Measurements from ENCODE around the gene CLEC2L.

The CLEC2L gene

GRCh38 chr7:139589474-139589873 is 66.0 kb downstream of the CLEC2L start:
- TF ChIP-seq EZH2 (IDR thresholded peaks at IDR 0.05; ENCODE audit: borderline replicate concordance, low read depth, low read length, severe bottlenecking) (no peak), CTCF (IDR thresholded peaks at IDR 0.05; ENCODE audit: borderline replicate concordance, extremely low read depth, low read length, poor library complexity, severe bottlenecking) (no peak)
- DNase-seq, result no peak
- peaks cover 3% of the 10 kb centered on the region; the same call in 1 of the 2 replicates for H3K36me3 ChIP-seq (ENCODE audit: insufficient read depth, low read length)

GRCh38 chr7:139591550-139592195 is 68.2 kb downstream of the CLEC2L start:
- no peak overlapping the region for H3K4me2 ChIP-seq (ENCODE audit: insufficient read depth, low read length)
- no peak overlapping the region for H3K4me3 ChIP-seq (ENCODE audit: low read depth in 1 of 2, low read length in 2 of 2)
- no peaks in the 10 kb centered on the region for H3K79me2 ChIP-seq (ENCODE audit: insufficient read depth, low read length)
- no peak overlapping the region for H3K9ac ChIP-seq (ENCODE audit: low read depth, low read length)
- no peaks in the 10 kb centered on the region for H3K4me1 ChIP-seq (ENCODE audit: insufficient read depth, low read length)
- no peak for ATAC-seq (ENCODE audit: insufficient read depth, low read depth)
- no peaks in the 10 kb centered on the region for H3K27me3 ChIP-seq (ENCODE audit: insufficient read depth, low read length, poor library complexity)
- H3K27ac ChIP-seq (ENCODE audit: low read length), result no peak overlapping the region
- H4K20me1 ChIP-seq (ENCODE audit: insufficient read depth, low read length), result no peaks in the 10 kb centered on the region
- peaks cover 16% of the 10 kb centered on the region for H3K36me3 ChIP-seq (ENCODE audit: insufficient read depth, low read length)
- DNase-seq, result no peak
- H3K9me3 ChIP-seq (ENCODE audit: insufficient read depth, low read length, severe bottlenecking), result no peaks in the 10 kb centered on the region
- TF ChIP-seq CTCF (IDR thresholded peaks at IDR 0.05; ENCODE audit: borderline replicate concordance, extremely low read depth, low read length, poor library complexity, severe bottlenecking), result no peak
- TF ChIP-seq EZH2 (IDR thresholded peaks at IDR 0.05; ENCODE audit: borderline replicate concordance, low read depth, low read length, severe bottlenecking), result no peak
- no peak overlapping the region for H2AFZ ChIP-seq (ENCODE audit: low read depth, low read length)

More at GRCh38 chr7:139589474-139589873, 66.0 kb downstream of the CLEC2L start:
- no peak overlapping the region for H3K4me2 ChIP-seq (ENCODE audit: insufficient read depth, low read length)
- H3K27me3 ChIP-seq (ENCODE audit: insufficient read depth, low read length, poor library complexity), result no peaks in the 10 kb centered on the region
- no peaks in the 10 kb centered on the region for H4K20me1 ChIP-seq (ENCODE audit: insufficient read depth, low read length)
- no peak overlapping the region for H3K27ac ChIP-seq (ENCODE audit: low read length)
- H2AFZ ChIP-seq (ENCODE audit: low read depth, low read length), result no peak overlapping the region
- ATAC-seq (ENCODE audit: insufficient read depth, low read depth), result no peak
- H3K79me2 ChIP-seq (ENCODE audit: insufficient read depth, low read length), result no peaks in the 10 kb centered on the region
- no peak overlapping the region for H3K4me3 ChIP-seq (ENCODE audit: low read depth in 1 of 2, low read length in 2 of 2)
- no peak overlapping the region for H3K9ac ChIP-seq (ENCODE audit: low read depth, low read length)
- H3K4me1 ChIP-seq (ENCODE audit: insufficient read depth, low read length), result no peaks in the 10 kb centered on the region
- no peaks in the 10 kb centered on the region for H3K9me3 ChIP-seq (ENCODE audit: insufficient read depth, low read length, severe bottlenecking)

GRCh38 chr7:139592801-139593461 is 69.4 kb downstream of the CLEC2L start:
- Histone ChIP-seq H3K27ac (ENCODE audit: low read length) (no peak overlapping the region), H3K36me3 (ENCODE audit: insufficient read depth, low read length) (peaks cover 19% of the 10 kb centered on the region), H3K27me3 (ENCODE audit: insufficient read depth, low read length, poor library complexity) (no peaks in the 10 kb centered on the region), H3K9me3 (ENCODE audit: insufficient read depth, low read length, severe bottlenecking) (no peaks in the 10 kb centered on the region), H3K9ac (ENCODE audit: low read depth, low read length) (no peak overlapping the region), H2AFZ (ENCODE audit: low read depth, low read length) (no peak overlapping the region), H3K4me1 (ENCODE audit: insufficient read depth, low read length) (no peaks in the 10 kb centered on the region), H3K4me3 (ENCODE audit: low read depth in 1 of 2, low read length in 2 of 2) (no peak overlapping the region), H3K79me2 (ENCODE audit: insufficient read depth, low read length) (no peaks in the 10 kb centered on the region), H4K20me1 (ENCODE audit: insufficient read depth, low read length) (no peaks in the 10 kb centered on the region), H3K4me2 (ENCODE audit: insufficient read depth, low read length) (no peak overlapping the region)
- DNase-seq, result no peak
- no peak for ATAC-seq (ENCODE audit: insufficient read depth, low read depth)
- TF ChIP-seq EZH2 (IDR thresholded peaks at IDR 0.05; ENCODE audit: borderline replicate concordance, low read depth, low read length, severe bottlenecking) (no peak), CTCF (IDR thresholded peaks at IDR 0.05; ENCODE audit: borderline replicate concordance, extremely low read depth, low read length, poor library complexity, severe bottlenecking) (no peak)

Measured in DND-41 (cell line).